ENCODE results near the gene C1orf210. TPM values are rescaled to one million over a fixed set of nuclear protein-coding genes. Genes with fewer than 3 reads are reported as not detected.

C1orf210 gene
- total and polyA plus RNA-seq, 12 donors: not detected

DNA sequence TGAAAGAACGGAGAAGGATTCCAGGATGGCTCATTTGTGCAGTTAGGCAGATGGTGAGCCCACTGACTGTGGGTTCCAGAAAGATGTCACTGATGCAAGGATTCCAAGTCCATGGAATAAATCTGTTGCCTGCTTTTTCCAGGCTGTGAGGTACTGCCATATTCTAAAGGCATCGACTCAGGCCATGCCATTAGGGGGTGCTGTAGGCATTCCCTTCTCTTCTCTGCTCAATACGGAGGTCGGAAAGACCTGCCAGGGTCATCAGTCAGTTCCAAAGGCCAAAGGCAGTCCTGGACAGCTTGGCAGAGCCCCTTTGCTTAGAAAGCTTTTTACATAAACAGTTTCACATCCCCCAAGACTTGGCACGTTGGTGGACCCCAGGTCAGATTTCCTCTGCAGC, 47.3 kb downstream of the C1orf210 start:
- Histone ChIP-seq H3K36me3 (no peaks in the 10 kb centered on the region), H3K4me3 (no peak overlapping the region), H3K4me1 (peaks cover 4 to 50% (median 24%) of the 10 kb centered on the region in 9 donors), H3K27me3 (no peaks in the 10 kb centered on the region), H3K9me3 (no peaks in the 10 kb centered on the region), H3K27ac (peak overlapping the region in 6 of 10 donors; percentile 14 to 56 (median 40))
- ATAC-seq: peak; percentile 72 to 92 (median 82)
- 12 to 13% methylated on average over 5 of the region's 5 CpGs for WGBS, 2 donors
- intact Hi-C loops (cut with DNase I): loop anchor here (1.0 to 10.0 kb wide), 15 partner anchors 59 to 287 kb away; partner anchors contain the start of genes CDC20 (in 3 of the 10), ELOVL1 (in 3 of the 10), MED8 (in 2 of the 10) and SZT2 (in 2 of the 10)
- DNase-seq: peak; percentile 39 to 83
- TF ChIP-seq, protein P1, sequence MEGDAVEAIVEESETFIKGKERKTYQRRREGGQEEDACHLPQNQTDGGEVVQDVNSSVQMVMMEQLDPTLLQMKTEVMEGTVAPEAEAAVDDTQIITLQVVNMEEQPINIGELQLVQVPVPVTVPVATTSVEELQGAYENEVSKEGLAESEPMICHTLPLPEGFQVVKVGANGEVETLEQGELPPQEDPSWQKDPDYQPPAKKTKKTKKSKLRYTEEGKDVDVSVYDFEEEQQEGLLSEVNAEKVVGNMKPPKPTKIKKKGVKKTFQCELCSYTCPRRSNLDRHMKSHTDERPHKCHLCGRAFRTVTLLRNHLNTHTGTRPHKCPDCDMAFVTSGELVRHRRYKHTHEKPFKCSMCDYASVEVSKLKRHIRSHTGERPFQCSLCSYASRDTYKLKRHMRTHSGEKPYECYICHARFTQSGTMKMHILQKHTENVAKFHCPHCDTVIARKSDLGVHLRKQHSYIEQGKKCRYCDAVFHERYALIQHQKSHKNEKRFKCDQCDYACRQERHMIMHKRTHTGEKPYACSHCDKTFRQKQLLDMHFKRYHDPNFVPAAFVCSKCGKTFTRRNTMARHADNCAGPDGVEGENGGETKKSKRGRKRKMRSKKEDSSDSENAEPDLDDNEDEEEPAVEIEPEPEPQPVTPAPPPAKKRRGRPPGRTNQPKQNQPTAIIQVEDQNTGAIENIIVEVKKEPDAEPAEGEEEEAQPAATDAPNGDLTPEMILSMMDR (IDR thresholded peaks at IDR 0.05): peak; percentile 60 to 84 (median 76)

DNA sequence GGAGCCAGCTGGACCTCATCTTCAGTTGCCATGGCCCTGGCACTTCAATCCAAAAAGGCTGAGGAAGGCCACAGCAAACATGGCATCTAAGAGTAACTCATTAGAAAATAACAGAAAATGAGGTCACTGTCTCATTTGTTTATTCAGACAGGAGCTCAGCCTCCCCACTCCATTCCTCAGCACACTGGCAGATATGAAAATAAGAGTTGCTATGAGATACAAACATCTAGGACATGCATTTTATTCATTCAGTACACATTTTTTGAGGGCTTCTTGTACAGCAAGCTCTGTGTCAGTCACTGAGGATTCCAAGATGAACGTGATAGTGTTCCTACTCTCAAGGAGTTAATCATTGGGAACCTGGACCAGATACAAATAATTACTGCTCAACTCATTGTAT, 48.3 kb downstream of the C1orf210 start:
- no peak overlapping the region for H3K27ac ChIP-seq
- TF ChIP-seq, protein P1 (IDR thresholded peaks at IDR 0.05): no peak
- peaks cover 4 to 59% (median 33%) of the 10 kb centered on the region in 9 donors for H3K4me1 ChIP-seq
- H3K27me3 ChIP-seq: no peaks in the 10 kb centered on the region
- intact Hi-C loops (cut with DNase I): loop anchor here in 9 of 10 donors (5.0 to 10.0 kb wide), 11 partner anchors 60 to 288 kb away; partner anchors contain the start of genes ELOVL1 (in 3 of the 9), CDC20 (in 2 of the 9), MED8 (in 2 of the 9) and SZT2 (in 2 of the 9)
- WGBS, 2 donors: 77 to 80% methylated on average over 1 of the region's 1 CpG
- DNase-seq (no peak), ATAC-seq (no peak)
- H3K4me3 ChIP-seq: no peak overlapping the region
- H3K36me3 ChIP-seq: no peaks in the 10 kb centered on the region
- no peaks in the 10 kb centered on the region for H3K9me3 ChIP-seq

DNA sequence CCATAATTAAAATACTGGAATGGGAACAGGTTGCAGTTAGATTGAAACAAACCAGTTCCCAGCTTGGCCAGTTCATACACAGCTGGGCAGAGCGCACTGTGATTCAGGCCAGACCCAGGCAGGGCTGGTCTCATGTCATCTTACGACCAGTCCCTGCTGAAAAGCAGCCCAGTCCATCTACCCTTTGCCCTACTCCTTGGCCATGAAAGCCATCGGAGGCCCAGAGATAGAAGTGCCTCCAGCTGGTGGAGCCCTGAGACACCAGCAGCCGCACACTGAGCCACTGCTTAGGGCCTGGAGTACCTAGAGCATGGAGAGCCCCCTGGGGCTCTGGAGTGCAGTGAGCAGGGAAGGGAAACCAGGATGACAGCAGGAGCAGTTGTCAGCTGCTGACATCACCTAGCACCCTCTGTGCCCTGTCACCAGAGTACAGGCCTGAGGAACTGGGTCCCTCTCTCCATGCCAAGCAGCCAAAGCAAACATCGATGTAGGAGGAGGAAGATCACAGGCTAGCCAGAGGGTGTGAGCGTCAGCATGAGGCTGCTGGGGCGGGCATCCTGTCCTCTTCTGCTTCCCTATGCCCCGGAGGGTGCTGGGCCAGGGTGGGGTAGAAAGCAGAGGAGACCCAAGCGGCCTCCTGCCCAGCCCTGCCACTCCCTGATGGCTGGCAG, 49.8 kb downstream of the C1orf210 start:
- Histone ChIP-seq H3K9me3 (no peaks in the 10 kb centered on the region), H3K27me3 (no peaks in the 10 kb centered on the region), H3K27ac (peak overlapping the region; percentile 39 to 72 (median 54)), H3K4me3 (no peak overlapping the region), H3K36me3 (no peaks in the 10 kb centered on the region), H3K4me1 (peaks cover 4 to 52% (median 28%) of the 10 kb centered on the region in 9 donors)
- 65 to 76% methylated on average over 9 of the region's 9 CpGs for WGBS, 2 donors
- peak in 7 of 8 donors; percentile 8 to 79 (median 48) for ATAC-seq
- peak in 1 of 2 donors; percentile 18 for DNase-seq
- intact Hi-C loops (cut with DNase I): loop anchor here in 9 of 10 donors (5.0 to 10.0 kb wide), 11 partner anchors 62 to 289 kb away; partner anchors contain the start of genes ELOVL1 (in 3 of the 9), CDC20 (in 2 of the 9), MED8 (in 2 of the 9) and SZT2 (in 2 of the 9)
- TF ChIP-seq, protein P1 (IDR thresholded peaks at IDR 0.05): peak in 1 of 9 donors; percentile 7

DNA sequence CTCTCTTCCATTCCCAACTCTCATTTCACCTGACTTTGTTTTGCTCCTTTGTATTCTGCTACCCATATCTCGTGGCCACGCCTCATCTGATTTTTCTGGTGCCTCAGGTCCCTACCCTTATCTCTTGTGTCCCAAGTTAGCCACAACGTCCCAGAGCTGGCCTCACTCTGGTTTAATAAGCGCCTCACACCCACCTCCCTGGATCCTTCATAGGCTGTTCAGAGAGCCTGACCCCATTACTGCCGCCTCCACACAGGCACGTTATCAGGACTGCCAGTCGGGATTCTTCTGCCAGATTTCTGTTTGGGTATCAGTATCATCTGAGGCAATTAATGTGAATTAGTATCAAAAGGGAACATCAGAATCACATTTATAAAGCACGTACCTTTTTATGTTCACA, 50.3 kb downstream of the C1orf210 start:
- Histone ChIP-seq H3K4me1 (peaks cover 4 to 52% (median 27%) of the 10 kb centered on the region in 9 donors), H3K9me3 (no peaks in the 10 kb centered on the region), H3K36me3 (no peaks in the 10 kb centered on the region), H3K27ac (peak overlapping the region in 9 of 10 donors; percentile 39 to 72 (median 54)), H3K4me3 (no peak overlapping the region), H3K27me3 (no peaks in the 10 kb centered on the region)
- 63 to 69% methylated on average over 8 of the region's 8 CpGs for WGBS, 2 donors
- TF ChIP-seq, protein P1 (IDR thresholded peaks at IDR 0.05): no peak
- ATAC-seq: peak in 1 of 8 donors; percentile 32
- DNase-seq: no peak
- intact Hi-C loops (cut with DNase I): loop anchor here in 9 of 10 donors (5.0 to 10.0 kb wide), 11 partner anchors 62 to 290 kb away; partner anchors contain the start of genes ELOVL1 (in 3 of the 9), CDC20 (in 2 of the 9), MED8 (in 2 of the 9) and SZT2 (in 2 of the 9)
